RWPE2 (cell line): ENCODE data around the gene PTPRN2.
A peak's percentile ranks its signal among the peaks of the same experiment; 100 is the strongest.
"Not testable (repeated sequence)": the region's sequence is repeated elsewhere in the genome, so short reads cannot be mapped to it uniquely, and the experiment has no call there.

Source experiments
- ATAC-seq: fragments of 200-7000 bp; cut with Tn5 transposase; 3 replicates; pipeline ENCODE4 v1.9.1; 2021; ENCODE audit warnings: low read depth
- DNase-seq: peaks from one replicate; pipeline ENCODE4 v3.0.0-alpha.2; 2020; ENCODE audit warnings: low spot score
- H3K27ac ChIP-seq: fragments of 450-650 bp; 2 replicates; pipeline ENCODE4 v1.5.1; 2017; ENCODE audit warnings: mild to moderate bottlenecking; ENCODE audit not compliant: poor library complexity, severe bottlenecking
- H3K27me3 ChIP-seq: fragments of 250-450 bp; sonication (Bioruptor Pico); 2 replicates; pipeline ENCODE4 v1.5.1; 2021; ENCODE audit warnings: mild to moderate bottlenecking, moderate library complexity; ENCODE audit not compliant: insufficient read depth, poor library complexity, severe bottlenecking
- H3K36me3 ChIP-seq: fragments of 250-450 bp; sonication (Bioruptor Pico); 2 replicates; pipeline ENCODE4 v1.5.1; 2020; ENCODE audit warnings: low read depth, mild to moderate bottlenecking, moderate library complexity
- H3K4me1 ChIP-seq: fragments of 250-450 bp; sonication (Bioruptor Pico); 2 replicates; pipeline ENCODE4 v1.5.1; 2021; ENCODE audit warnings: mild to moderate bottlenecking, moderate library complexity; ENCODE audit not compliant: insufficient read depth, poor library complexity, severe bottlenecking
- H3K4me3 ChIP-seq: fragments of 250-450 bp; sonication (Bioruptor Pico); 2 replicates; pipeline ENCODE4 v1.5.1; 2021; ENCODE audit warnings: mild to moderate bottlenecking, moderate library complexity; ENCODE audit not compliant: severe bottlenecking
- H3K9me3 ChIP-seq: fragments of 250-450 bp; sonication (Bioruptor Pico); 2 replicates; pipeline ENCODE4 v1.5.1; 2021; ENCODE audit warnings: mild to moderate bottlenecking, moderate library complexity; ENCODE audit not compliant: severe bottlenecking
- CTCF ChIP-seq: fragments of 450-650 bp; IDR thresholded peaks from one replicate; pipeline ENCODE4 v1.5.1; 2017; ENCODE audit warnings: mild to moderate bottlenecking, moderate library complexity; ENCODE audit not compliant: poor library complexity, severe bottlenecking

The PTPRN2 gene

DNA sequence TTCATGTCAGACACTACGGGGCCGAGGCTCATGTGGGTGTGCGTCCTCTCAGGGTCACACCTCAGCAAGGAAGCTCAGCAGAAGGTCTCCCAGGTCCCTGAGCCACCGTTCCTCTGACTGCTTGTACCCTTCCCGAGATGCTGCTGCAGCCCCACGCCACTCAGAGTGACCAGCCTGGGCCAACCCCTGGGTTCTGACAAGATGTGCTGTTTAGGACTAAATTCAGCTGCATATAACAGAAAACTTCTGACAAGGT lies 738.4 kb downstream of the PTPRN2 start:
- TF ChIP-seq CTCF = no peak
- peaks cover 3% of the 10 kb centered on the region for H3K9me3 ChIP-seq
- no peaks in the 10 kb centered on the region for H3K27me3 ChIP-seq
- H3K27ac ChIP-seq = no peak overlapping the region
- no peaks in the 10 kb centered on the region for H3K36me3 ChIP-seq
- no peak overlapping the region for H3K4me3 ChIP-seq
- ATAC-seq = no peak
- H3K4me1 ChIP-seq = no peaks in the 10 kb centered on the region
- no peak for DNase-seq

- no peak for TF ChIP-seq CTCF
- ATAC-seq (no peak), DNase-seq (peak; percentile 42)
- H3K27me3 ChIP-seq = no peaks in the 10 kb centered on the region
- no peaks in the 10 kb centered on the region for H3K36me3 ChIP-seq
- no peak overlapping the region for H3K27ac ChIP-seq
- H3K4me3 ChIP-seq = no peak overlapping the region
- no peaks in the 10 kb centered on the region for H3K4me1 ChIP-seq
- H3K9me3 ChIP-seq = peaks cover 3% of the 10 kb centered on the region
These were observed 738.9 kb downstream of the PTPRN2 start for GRCh38 chr7:157848508-157849340.

DNA sequence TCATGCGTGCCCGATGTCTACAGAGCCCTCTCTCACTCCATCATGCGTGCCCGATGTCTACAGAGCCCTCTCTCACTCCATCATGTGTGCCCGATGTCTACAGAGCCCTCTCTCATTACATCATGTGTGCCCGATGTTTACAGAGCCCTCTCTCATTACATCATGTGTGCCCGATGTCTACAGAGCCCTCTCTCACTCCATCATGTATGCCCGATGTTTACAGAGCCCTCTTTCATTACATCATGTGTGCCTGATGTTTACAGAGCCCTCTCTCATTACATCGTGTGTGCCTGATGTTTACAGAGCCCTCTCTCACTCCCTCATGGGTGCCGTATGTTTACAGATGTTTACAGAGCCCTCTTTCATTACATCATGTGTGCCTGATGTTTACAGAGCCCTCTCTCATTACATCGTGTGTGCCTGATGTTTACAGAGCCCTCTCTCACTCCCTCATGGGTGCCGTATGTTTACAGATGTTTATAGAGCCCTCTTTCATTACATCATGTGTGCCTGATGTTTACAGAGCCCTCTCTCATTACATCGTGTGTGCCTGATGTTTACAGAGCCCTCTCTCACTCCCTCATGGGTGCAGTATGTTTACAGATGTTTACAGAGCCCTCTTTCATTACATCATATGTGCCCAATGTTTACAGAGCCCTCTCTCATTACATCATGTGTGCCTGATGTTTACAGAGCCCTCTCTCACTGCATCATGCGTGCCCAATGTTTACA lies 739.7 kb downstream of the PTPRN2 start:
- not testable (repeated sequence) for H3K36me3 ChIP-seq, H3K27me3 ChIP-seq, ATAC-seq, H3K4me3 ChIP-seq, H3K27ac ChIP-seq, H3K4me1 ChIP-seq, DNase-seq, H3K9me3 ChIP-seq

DNA sequence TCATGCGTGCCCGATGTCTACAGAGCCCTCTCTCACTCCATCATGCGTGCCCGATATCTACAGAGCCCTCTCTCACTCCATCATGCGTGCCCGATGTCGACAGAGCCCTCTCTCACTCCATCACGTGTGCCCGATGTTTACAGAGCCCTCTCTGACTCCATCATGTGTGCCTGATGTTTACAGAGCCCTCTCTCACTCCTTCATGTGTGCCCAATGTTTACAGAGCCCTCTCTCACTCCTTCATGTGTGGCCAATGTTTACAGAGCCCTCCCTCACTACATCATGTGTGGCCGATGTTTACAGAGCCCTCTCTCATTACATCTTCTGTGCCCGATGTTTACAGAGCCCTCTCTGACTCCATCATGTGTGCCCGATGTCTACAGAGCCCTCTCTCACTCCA lies 740.9 kb downstream of the PTPRN2 start:
- H3K9me3 ChIP-seq, ATAC-seq, H3K4me1 ChIP-seq, H3K4me3 ChIP-seq, H3K27me3 ChIP-seq, H3K36me3 ChIP-seq, DNase-seq, H3K27ac ChIP-seq: not testable (repeated sequence)

GRCh38 chr7:157846271-157846670 lies 741.4 kb downstream of the PTPRN2 start:
- no peak for ATAC-seq
- DNase-seq = no peak
- H3K27me3 ChIP-seq = no peaks in the 10 kb centered on the region
- H3K27ac ChIP-seq = no peak overlapping the region
- no peaks in the 10 kb centered on the region for H3K4me1 ChIP-seq
- H3K9me3 ChIP-seq = peaks cover 6% of the 10 kb centered on the region
- H3K4me3 ChIP-seq = no peak overlapping the region
- H3K36me3 ChIP-seq = no peaks in the 10 kb centered on the region
- no peak for TF ChIP-seq CTCF
